Measurements from ENCODE around the gene CAND2.

Gene CAND2

GRCh38 chr3:12752809-12753208 is 43.7 kb upstream of the CAND2 start:
- Histone ChIP-seq H3K4me3 (replicated peaks; ENCODE audit: insufficient read depth, low read length) (no peak overlapping the region), H3K27ac (replicated peaks) (no peak overlapping the region), H3K27me3 (ENCODE audit: insufficient read depth, poor library complexity, severe bottlenecking) (peaks cover 2% of the 10 kb centered on the region)
- no peak for DNase-seq (ENCODE audit: low read depth in 1 of 2, low spot score in 1 of 2)
- TF ChIP-seq, protein P1, sequence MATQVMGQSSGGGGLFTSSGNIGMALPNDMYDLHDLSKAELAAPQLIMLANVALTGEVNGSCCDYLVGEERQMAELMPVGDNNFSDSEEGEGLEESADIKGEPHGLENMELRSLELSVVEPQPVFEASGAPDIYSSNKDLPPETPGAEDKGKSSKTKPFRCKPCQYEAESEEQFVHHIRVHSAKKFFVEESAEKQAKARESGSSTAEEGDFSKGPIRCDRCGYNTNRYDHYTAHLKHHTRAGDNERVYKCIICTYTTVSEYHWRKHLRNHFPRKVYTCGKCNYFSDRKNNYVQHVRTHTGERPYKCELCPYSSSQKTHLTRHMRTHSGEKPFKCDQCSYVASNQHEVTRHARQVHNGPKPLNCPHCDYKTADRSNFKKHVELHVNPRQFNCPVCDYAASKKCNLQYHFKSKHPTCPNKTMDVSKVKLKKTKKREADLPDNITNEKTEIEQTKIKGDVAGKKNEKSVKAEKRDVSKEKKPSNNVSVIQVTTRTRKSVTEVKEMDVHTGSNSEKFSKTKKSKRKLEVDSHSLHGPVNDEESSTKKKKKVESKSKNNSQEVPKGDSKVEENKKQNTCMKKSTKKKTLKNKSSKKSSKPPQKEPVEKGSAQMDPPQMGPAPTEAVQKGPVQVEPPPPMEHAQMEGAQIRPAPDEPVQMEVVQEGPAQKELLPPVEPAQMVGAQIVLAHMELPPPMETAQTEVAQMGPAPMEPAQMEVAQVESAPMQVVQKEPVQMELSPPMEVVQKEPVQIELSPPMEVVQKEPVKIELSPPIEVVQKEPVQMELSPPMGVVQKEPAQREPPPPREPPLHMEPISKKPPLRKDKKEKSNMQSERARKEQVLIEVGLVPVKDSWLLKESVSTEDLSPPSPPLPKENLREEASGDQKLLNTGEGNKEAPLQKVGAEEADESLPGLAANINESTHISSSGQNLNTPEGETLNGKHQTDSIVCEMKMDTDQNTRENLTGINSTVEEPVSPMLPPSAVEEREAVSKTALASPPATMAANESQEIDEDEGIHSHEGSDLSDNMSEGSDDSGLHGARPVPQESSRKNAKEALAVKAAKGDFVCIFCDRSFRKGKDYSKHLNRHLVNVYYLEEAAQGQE (IDR thresholded peaks at IDR 0.05; ENCODE audit: insufficient replicate concordance, low read depth), result no peak
- TF ChIP-seq SPI1 (IDR thresholded peaks at IDR 0.05; ENCODE audit: borderline replicate concordance, low read depth) (no peak), POLR2AphosphoS5 (IDR thresholded peaks at IDR 0.05; ENCODE audit: low read depth) (no peak), GABPA (IDR thresholded peaks at IDR 0.05; ENCODE audit: low read depth) (no peak)
- TF ChIP-seq, protein P2, sequence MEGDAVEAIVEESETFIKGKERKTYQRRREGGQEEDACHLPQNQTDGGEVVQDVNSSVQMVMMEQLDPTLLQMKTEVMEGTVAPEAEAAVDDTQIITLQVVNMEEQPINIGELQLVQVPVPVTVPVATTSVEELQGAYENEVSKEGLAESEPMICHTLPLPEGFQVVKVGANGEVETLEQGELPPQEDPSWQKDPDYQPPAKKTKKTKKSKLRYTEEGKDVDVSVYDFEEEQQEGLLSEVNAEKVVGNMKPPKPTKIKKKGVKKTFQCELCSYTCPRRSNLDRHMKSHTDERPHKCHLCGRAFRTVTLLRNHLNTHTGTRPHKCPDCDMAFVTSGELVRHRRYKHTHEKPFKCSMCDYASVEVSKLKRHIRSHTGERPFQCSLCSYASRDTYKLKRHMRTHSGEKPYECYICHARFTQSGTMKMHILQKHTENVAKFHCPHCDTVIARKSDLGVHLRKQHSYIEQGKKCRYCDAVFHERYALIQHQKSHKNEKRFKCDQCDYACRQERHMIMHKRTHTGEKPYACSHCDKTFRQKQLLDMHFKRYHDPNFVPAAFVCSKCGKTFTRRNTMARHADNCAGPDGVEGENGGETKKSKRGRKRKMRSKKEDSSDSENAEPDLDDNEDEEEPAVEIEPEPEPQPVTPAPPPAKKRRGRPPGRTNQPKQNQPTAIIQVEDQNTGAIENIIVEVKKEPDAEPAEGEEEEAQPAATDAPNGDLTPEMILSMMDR (IDR thresholded peaks at IDR 0.05; ENCODE audit: insufficient read depth, low read length), result no peak

DNA sequence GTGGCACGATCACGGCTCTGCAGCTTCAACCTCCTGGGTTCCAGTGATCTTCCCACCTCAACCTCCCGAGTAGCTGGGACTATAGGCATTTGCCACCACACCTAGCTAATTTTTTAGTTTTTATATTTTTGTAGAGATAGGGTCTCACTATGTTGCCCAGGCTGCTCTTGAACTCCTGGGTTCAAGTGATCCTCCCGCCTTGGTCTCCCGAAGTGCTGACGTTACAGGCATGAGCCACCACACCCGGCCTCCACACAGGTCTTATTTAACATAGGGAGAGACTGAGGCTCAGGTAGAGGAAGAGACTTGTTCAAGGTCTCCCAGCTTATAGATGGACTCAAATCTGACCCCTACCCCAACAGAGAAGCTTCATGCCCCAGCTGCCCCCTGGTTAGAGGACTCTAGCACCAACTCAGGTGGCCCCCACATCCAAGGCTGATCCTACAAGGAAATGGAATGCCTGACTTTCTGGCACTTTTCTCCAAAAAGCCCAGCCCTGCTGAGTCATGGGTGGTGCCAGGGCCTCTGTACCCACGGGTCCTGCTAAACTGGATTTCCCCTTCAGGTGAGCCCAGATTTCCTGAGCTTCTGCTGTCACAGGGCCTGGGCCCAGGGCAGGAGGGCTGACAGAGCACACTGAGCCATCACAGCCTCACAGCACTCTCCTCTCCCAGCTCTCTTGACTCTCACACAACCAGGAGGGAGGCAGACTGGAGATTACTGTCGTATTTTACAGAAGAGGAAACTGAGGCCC is 43.0 kb upstream of the CAND2 start:
- Histone ChIP-seq H3K27ac (replicated peaks) (no peak overlapping the region), H3K4me3 (replicated peaks; ENCODE audit: insufficient read depth, low read length) (no peak overlapping the region), H3K27me3 (ENCODE audit: insufficient read depth, poor library complexity, severe bottlenecking) (peaks cover 2% of the 10 kb centered on the region)
- DNase-seq (ENCODE audit: low read depth in 1 of 2, low spot score in 1 of 2), result no peak
- TF ChIP-seq POLR2AphosphoS5 (IDR thresholded peaks at IDR 0.05; ENCODE audit: low read depth) (no peak), GABPA (IDR thresholded peaks at IDR 0.05; ENCODE audit: low read depth) (no peak), SPI1 (IDR thresholded peaks at IDR 0.05; ENCODE audit: borderline replicate concordance, low read depth) (no peak)
- TF ChIP-seq, protein P1 (IDR thresholded peaks at IDR 0.05; ENCODE audit: insufficient replicate concordance, low read depth), result no peak
- TF ChIP-seq, protein P2 (IDR thresholded peaks at IDR 0.05; ENCODE audit: insufficient read depth, low read length), result no peak

DNA sequence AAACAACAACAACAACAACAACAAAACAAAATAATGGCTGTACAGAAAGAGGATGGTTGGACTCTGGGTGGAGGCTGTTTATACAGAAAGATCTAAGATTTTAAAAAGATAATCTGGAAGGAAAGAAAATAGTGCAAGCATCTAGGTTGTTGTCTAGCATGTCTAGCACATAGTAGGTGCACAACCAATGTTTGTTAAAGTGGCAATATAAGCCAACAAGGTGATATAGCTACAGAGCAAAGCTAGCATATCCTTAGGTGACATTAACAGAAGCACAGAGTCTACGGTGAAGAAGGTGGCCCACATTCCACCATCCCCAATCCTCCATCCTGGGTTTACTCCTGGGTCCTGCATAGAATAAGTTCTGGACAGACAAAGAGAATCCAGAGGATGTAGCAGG is 42.2 kb upstream of the CAND2 start:
- Histone ChIP-seq H3K27ac (replicated peaks) (no peak overlapping the region), H3K27me3 (ENCODE audit: insufficient read depth, poor library complexity, severe bottlenecking) (peaks cover 2% of the 10 kb centered on the region), H3K4me3 (replicated peaks; ENCODE audit: insufficient read depth, low read length) (no peak overlapping the region)
- TF ChIP-seq GABPA (IDR thresholded peaks at IDR 0.05; ENCODE audit: low read depth), result no peak
- TF ChIP-seq, protein P1 (IDR thresholded peaks at IDR 0.05; ENCODE audit: insufficient replicate concordance, low read depth), result no peak
- DNase-seq (ENCODE audit: low read depth in 1 of 2, low spot score in 1 of 2), result no peak

Data from HL-60 (cell line).